Psoas muscle (tissue), 8 donors: ENCODE data around the gene EIF2AK3. TPM values are rescaled to one million over a fixed set of nuclear protein-coding genes. Genes with fewer than 3 reads are reported as not detected.

Experiments used
- ATAC-seq, 4 donors: fragments of 200-7000 bp; cut with Tn5 transposase; one replicate each; pipeline ENCODE4 v1.9.1; 2020; ENCODE audit warnings: moderate library complexity in 3 of 4, mild to moderate bottlenecking in 2 of 4
- DNase-seq, 2 donors: peaks; one replicate each; pipeline ENCODE4 v3.0.0-alpha.2; 2020
- H3K27ac ChIP-seq: fragments of 200-600 bp; one replicate; pipeline ENCODE4 v1.8.0; 2022
- H3K27me3 ChIP-seq, 3 donors: fragments of 200-600 bp in 1 of 3; one replicate each; pipeline versions ENCODE4 v1.6.1 to v1.8.0; 2013 to 2022; ENCODE audit warnings: low read length in 2 of 3, mild to moderate bottlenecking in 2 of 3, moderate library complexity in 1 of 3; ENCODE audit not compliant: insufficient read depth in 3 of 3
- H3K36me3 ChIP-seq, 2 donors: fragments of 200-600 bp in 1 of 2; one replicate each; pipeline versions ENCODE4 v1.6.1 to v1.8.0; 2013 to 2022; ENCODE audit warnings: low read depth in 1 of 2, mild to moderate bottlenecking in 1 of 2, moderate library complexity in 1 of 2; ENCODE audit not compliant: insufficient read depth in 1 of 2
- H3K4me1 ChIP-seq: fragments of 200-600 bp; one replicate; pipeline ENCODE4 v1.8.0; 2022
- H3K4me3 ChIP-seq: fragments of 200-600 bp; one replicate; pipeline ENCODE4 v1.8.0; 2022; ENCODE audit warnings: mild to moderate bottlenecking
- H3K9me3 ChIP-seq: fragments of 200-600 bp; one replicate; pipeline ENCODE4 v1.8.0; 2022
- WGBS, 3 donors: extraction: QIAGEN DNeasy Blood & Tissue Kit; methylation state at CpG; one replicate each; pipeline versions ENCODE4 v1.1.6 to v1.1.7; 2013; 5-methylcytosine and 5-hydroxymethylcytosine counted together
- intact Hi-C, 2 donors: fragments of 100-400 bp; cut with DNase I; formaldehyde crosslinking; loops; one replicate each; pipeline versions ENCODE4 v1.11.0 to v1.14.2; 2022
- polyA plus RNA-seq, 3 donors: library from polyadenylated mRNA; stranded (reverse); fragments of 200-250 nt; gene quantifications; one replicate each; pipeline ENCODE4 v1.2.3, GENCODE V29; 2013
- total RNA-seq, 4 donors: library from RNA; stranded (reverse); fragmentation: NEBNext Ultra II Directional in 2 of 4; extraction: Animal tissue kit (Norgen Biotek cat#: 25700) in 2 of 4; gene quantifications; one replicate each; pipeline versions ENCODE4 v1.2.1 to v1.2.4, GENCODE V29; 2021 to 2023
- TF ChIP-seq, protein P1 (sequence below): fragments of 200-600 bp; IDR thresholded peaks from one replicate; pipeline ENCODE4 v1.8.0; 2022; ENCODE audit warnings: antibody characterized with exemption
- donor health status: healthy with polysubstance abuse.
- donor health status: DM: no; HTN: no; CAD: no; lungs with moderate emphysema.
- donor health status: Bipolar disorder and iron deficiency.
- donor health status: healthy.
- donor health status: DM: yes; HTN: yes; CAD: no.
- donor health status: DM: no; HTN: no; CAD: no.
- donor health status: DM: no; HTN: no; CAD: no.
- donor health status: DM: yes; HTN: yes; CAD: no.

The EIF2AK3 gene
- total and polyA plus RNA-seq, 7 donors: 2.1 to 9.6 (median 7.6) TPM

DNA sequence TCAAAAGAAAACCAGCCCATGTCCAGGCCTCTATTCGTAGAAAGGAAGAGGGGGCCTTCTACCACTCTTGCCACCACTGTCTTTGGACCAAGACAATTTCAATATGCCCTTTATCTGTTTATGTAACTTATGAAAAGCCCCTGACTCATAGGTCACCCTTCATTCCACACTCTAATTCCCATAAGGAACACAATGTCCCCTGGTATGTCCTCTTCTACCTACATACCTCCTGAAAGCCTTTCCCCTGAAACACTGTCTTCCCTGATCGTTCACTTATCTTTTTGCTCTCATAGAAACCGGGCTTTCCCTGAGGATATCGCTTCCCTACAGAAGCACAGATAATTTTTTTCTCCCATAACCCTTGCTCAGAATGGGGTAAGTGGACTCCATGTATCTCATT, 13.3 kb downstream of the EIF2AK3 start:
- H3K4me3 ChIP-seq: no peak overlapping the region
- TF ChIP-seq, protein P1, sequence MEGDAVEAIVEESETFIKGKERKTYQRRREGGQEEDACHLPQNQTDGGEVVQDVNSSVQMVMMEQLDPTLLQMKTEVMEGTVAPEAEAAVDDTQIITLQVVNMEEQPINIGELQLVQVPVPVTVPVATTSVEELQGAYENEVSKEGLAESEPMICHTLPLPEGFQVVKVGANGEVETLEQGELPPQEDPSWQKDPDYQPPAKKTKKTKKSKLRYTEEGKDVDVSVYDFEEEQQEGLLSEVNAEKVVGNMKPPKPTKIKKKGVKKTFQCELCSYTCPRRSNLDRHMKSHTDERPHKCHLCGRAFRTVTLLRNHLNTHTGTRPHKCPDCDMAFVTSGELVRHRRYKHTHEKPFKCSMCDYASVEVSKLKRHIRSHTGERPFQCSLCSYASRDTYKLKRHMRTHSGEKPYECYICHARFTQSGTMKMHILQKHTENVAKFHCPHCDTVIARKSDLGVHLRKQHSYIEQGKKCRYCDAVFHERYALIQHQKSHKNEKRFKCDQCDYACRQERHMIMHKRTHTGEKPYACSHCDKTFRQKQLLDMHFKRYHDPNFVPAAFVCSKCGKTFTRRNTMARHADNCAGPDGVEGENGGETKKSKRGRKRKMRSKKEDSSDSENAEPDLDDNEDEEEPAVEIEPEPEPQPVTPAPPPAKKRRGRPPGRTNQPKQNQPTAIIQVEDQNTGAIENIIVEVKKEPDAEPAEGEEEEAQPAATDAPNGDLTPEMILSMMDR: no peak
- no peaks in the 10 kb centered on the region for H3K9me3 ChIP-seq
- peak overlapping the region; percentile 9 for H3K27ac ChIP-seq
- peaks cover 4 to 30% of the 10 kb centered on the region in 2 donors for H3K36me3 ChIP-seq
- H3K27me3 ChIP-seq: no peaks in the 10 kb centered on the region
- H3K4me1 ChIP-seq: peaks cover 23% of the 10 kb centered on the region
- no peak for DNase-seq
- intact Hi-C loops: no loop called here
- 86 to 89% (median 88%) methylated on average over 4 of the region's 4 CpGs for WGBS, 3 donors
- ATAC-seq: peak in 3 of 4 donors; percentile 56 to 83 (median 57)

DNA sequence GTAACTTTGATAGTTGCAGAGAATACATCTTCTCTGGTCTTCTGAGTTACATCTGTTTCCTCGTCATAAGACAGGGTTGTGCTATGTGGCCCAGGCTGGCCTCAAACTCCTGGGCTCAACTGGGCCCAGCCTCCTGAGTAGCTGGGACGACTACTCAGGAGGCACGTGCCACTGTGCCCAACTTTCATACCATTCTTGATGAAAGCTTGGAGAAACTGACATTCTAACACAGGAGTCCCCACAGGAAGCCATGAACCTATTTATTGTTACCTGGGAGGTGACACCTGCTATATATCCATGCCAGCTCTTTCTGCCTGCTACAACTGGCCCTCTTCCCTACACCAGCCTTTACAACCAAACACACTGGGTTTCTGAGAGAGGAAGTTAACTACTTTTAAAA, 19.1 kb downstream of the EIF2AK3 start:
- TF ChIP-seq, protein P1: no peak
- no peaks in the 10 kb centered on the region for H3K27me3 ChIP-seq
- peaks cover 12% of the 10 kb centered on the region for H3K4me1 ChIP-seq
- DNase-seq (no peak), ATAC-seq (no peak)
- H3K4me3 ChIP-seq: no peak overlapping the region
- H3K36me3 ChIP-seq: peaks cover 4 to 25% of the 10 kb centered on the region in 2 donors
- intact Hi-C loops: no loop called here
- H3K9me3 ChIP-seq: no peaks in the 10 kb centered on the region
- 80 to 86% (median 82%) methylated on average over 3 of the region's 3 CpGs for WGBS, 3 donors
- no peak overlapping the region for H3K27ac ChIP-seq

DNA sequence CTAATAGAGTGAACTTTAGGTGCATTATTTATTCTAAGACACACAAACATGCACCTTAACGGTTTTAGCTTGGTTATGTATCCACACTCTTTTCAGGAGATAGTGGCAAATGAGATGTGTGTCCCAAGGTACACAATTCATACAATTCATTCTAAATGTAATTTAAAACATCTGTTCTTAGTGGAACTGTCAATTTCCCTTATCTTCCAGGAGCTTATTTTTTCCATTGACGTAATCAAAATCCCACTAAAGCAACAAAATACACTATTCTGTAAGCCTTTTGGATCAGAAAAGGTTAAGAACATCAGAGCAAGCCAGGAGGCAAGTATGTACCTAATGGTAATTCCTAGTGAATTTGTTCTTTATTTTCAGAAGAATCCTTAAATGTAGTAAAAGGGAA, 19.8 kb downstream of the EIF2AK3 start:
- intact Hi-C loops: no loop called here
- Histone ChIP-seq H3K27me3 (no peaks in the 10 kb centered on the region), H3K4me1 (peaks cover 13% of the 10 kb centered on the region), H3K27ac (no peak overlapping the region), H3K9me3 (no peaks in the 10 kb centered on the region), H3K4me3 (no peak overlapping the region), H3K36me3 (peaks cover under 1 to 17% of the 10 kb centered on the region in 2 donors)
- no peak for ATAC-seq
- 76 to 82% (median 78%) methylated on average over 2 of the region's 2 CpGs for WGBS, 3 donors
- TF ChIP-seq, protein P1: no peak
- DNase-seq: no peak

DNA sequence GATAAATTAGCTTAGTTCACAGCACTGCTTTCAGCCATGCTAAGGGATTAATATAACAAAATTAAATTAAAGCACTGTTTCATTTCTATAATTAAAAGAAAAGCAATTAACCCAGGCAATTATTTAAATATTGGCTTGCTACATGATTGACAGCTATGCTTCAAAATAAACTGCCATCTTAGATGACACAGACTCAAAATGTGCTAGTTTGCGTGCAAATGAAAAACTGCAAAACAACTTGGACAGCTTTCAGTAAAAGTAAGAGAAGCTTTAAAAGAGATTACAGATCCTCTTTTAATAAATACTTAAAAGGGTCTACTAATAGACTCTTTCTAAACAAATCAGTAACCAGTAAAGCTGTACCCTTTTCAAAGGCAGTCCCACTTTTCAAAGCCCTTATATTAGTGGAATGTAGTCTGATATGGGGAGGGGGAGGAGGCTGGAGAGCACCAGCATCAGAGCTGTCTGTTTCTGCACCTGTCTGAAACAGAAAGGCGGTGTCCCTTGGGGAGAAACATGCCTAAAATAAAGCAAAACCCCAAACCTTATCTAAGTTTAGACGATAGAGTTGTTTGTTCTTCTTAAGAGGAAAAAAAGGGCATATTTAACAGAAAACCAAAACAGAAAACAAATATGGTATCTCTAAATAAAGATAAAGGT, 20.8 kb downstream of the EIF2AK3 start:
- TF ChIP-seq, protein P1: no peak
- Histone ChIP-seq H3K4me3 (no peak overlapping the region), H3K4me1 (peaks cover 13% of the 10 kb centered on the region), H3K27me3 (no peaks in the 10 kb centered on the region), H3K27ac (no peak overlapping the region), H3K36me3 (peaks cover 0 to 11% of the 10 kb centered on the region in 2 donors), H3K9me3 (no peaks in the 10 kb centered on the region)
- intact Hi-C loops: no loop called here
- 60 to 73% (median 66%) methylated on average over 3 of the region's 3 CpGs for WGBS, 3 donors
- ATAC-seq (no peak), DNase-seq (no peak)

DNA sequence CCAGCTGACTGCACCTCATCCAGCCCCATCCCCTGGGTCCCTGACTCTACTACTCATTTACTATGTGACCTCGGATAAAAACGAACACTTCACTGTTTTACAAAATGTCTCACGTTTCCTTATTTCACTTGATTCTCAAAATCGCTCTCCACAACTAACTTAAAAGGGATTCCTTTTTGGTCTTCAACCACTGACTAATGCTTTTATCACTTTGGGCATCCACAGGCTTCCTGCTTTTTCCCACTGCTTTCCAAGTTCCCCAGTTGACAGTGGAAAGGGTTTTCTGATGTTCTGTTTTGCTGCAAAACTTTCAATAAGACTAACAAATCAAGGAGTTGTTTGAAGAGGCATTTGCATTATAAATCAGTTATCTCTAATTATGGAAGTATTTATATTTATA, 24.1 kb downstream of the EIF2AK3 start:
- DNase-seq: no peak
- Histone ChIP-seq H3K27ac (no peak overlapping the region), H3K27me3 (no peaks in the 10 kb centered on the region), H3K36me3 (no peaks in the 10 kb centered on the region), H3K4me3 (no peak overlapping the region), H3K4me1 (peaks cover 41% of the 10 kb centered on the region), H3K9me3 (no peaks in the 10 kb centered on the region)
- no peak for ATAC-seq
- intact Hi-C loops: no loop called here
- 88 to 90% (median 89%) methylated on average over 4 of the region's 4 CpGs for WGBS, 3 donors
- TF ChIP-seq, protein P1: no peak
